H1 (cell line): ENCODE data around the gene ATMIN. TPM values are rescaled to one million over a fixed set of nuclear protein-coding genes. Genes with fewer than 3 reads are reported as not detected.
A peak's percentile ranks its signal among the peaks of the same experiment; 100 is the strongest.

Source experiments
- CTCF ChIA-PET: fragments of 300-600 bp; sonication (Branson Sonifier 250); formaldehyde crosslinking; loops from one replicate; lab custom pipeline; 2021; ENCODE audit not compliant: partially characterized antibody; lab: Charles Lee
- POLR2A ChIA-PET: fragments of 300-600 bp; sonication (Branson Sonifier 250); formaldehyde crosslinking; loops from one replicate; lab custom pipeline; 2021; ENCODE audit warnings: inconsistent platforms; ENCODE audit not compliant: partially characterized antibody; lab: Charles Lee
- DNase-seq, 2 experiments: peaks; one replicate each; pipeline versions ENCODE4 v3.0.0 to v3.0.0-alpha.2; 2010 to 2022; ENCODE audit warnings: low spot score in 2 of 2, low read depth in 1 of 2, mixed read lengths in 1 of 2
- FAIRE-seq: peaks from 2 replicates; lab custom pipeline; 2011; peaks lifted over from hg19 to GRCh38; lab: Jason Lieb, UNC
- H2AFZ ChIP-seq: 2 replicates; pipeline ENCODE4 v1.8.1; 2012; ENCODE audit warnings: low read length, inconsistent platforms
- H2AK5ac ChIP-seq: 2 replicates; pipeline ENCODE4 v1.6.1; 2013; ENCODE audit warnings: low read depth, low read length
- H2BK120ac ChIP-seq: replicated peaks from 2 replicates; pipeline ENCODE3; 2013; ENCODE audit warnings: low read depth, low read length, inconsistent platforms
- H2BK12ac ChIP-seq: 2 replicates; pipeline ENCODE4 v1.6.1; 2013; ENCODE audit warnings: low read depth, low read length
- H2BK15ac ChIP-seq: 2 replicates; pipeline ENCODE4 v1.6.1; 2013; ENCODE audit warnings: low read length
- H2BK20ac ChIP-seq: 2 replicates; pipeline ENCODE4 v1.6.1; 2013; ENCODE audit warnings: low read length
- H2BK5ac ChIP-seq: 2 replicates; pipeline ENCODE4 v1.6.1; 2013; ENCODE audit warnings: low read depth, low read length
- H3K14ac ChIP-seq: 2 replicates; pipeline ENCODE4 v1.6.1; 2013; ENCODE audit warnings: inconsistent platforms; ENCODE audit not compliant: insufficient read length
- H3K18ac ChIP-seq: 2 replicates; pipeline ENCODE4 v1.6.1; 2013; ENCODE audit warnings: low read length; ENCODE audit errors: extremely low read depth
- H3K23ac ChIP-seq: 2 replicates; pipeline ENCODE4 v1.6.1; 2013; ENCODE audit warnings: inconsistent platforms; ENCODE audit not compliant: insufficient read length
- H3K23me2 ChIP-seq: 2 replicates; pipeline ENCODE4 v1.6.1; 2013; ENCODE audit warnings: low read depth, low read length
- H3K27ac ChIP-seq: 2 replicates; pipeline ENCODE4 v1.6.1; 2011; ENCODE audit warnings: low read depth, low read length, inconsistent platforms
- H3K27me3 ChIP-seq, 4 experiments: replicated peaks in 1 of 4; 1 replicate in 1 of 4; 2 replicates in 3 of 4; pipeline versions ENCODE4 v1.6.1 to v1.8.1; 2011 to 2013; ENCODE audit warnings: low read length in 3 of 4, mild to moderate bottlenecking in 3 of 4, inconsistent platforms in 2 of 4, mixed read lengths in 2 of 4, moderate library complexity in 1 of 4; ENCODE audit not compliant: control insufficient read depth in 3 of 4, insufficient read depth in 3 of 4; ENCODE audit errors: extremely low read depth in 1 of 4
- H3K36me3 ChIP-seq, 4 experiments: 2 replicates each; pipeline versions ENCODE4 v1.6.1 to v1.8.1; 2011 to 2013; ENCODE audit warnings: mild to moderate bottlenecking in 4 of 4, low read length in 3 of 4, moderate library complexity in 2 of 4, control low read depth in 1 of 4, inconsistent platforms in 1 of 4; ENCODE audit not compliant: insufficient read depth in 4 of 4, control insufficient read depth in 2 of 4
- H3K4ac ChIP-seq: replicated peaks from 2 replicates; pipeline ENCODE3; 2013; ENCODE audit warnings: low read length, low read depth, mixed read lengths, inconsistent platforms; ENCODE audit not compliant: insufficient read length
- H3K4me1 ChIP-seq, 4 experiments: replicated peaks in 1 of 4; 1 replicate in 1 of 4; 2 replicates in 3 of 4; pipeline versions ENCODE4 v1.6.1 to v1.8.1; 2011 to 2013; ENCODE audit warnings: low read length in 3 of 4, inconsistent platforms in 2 of 4, mixed read lengths in 1 of 4; ENCODE audit not compliant: insufficient read depth in 4 of 4, control insufficient read depth in 3 of 4
- H3K4me2 ChIP-seq, 2 experiments: 2 replicates each; pipeline versions ENCODE4 v1.6.1 to v1.8.1; 2011 to 2013; ENCODE audit warnings: low read depth in 2 of 2, low read length in 2 of 2, control low read depth in 1 of 2, inconsistent platforms in 1 of 2, mild to moderate bottlenecking in 1 of 2; ENCODE audit not compliant: insufficient read depth in 1 of 2
- H3K4me3 ChIP-seq, 4 experiments: fragments of 200-600, 300-600 bp in 1 of 4; sonication (generic), shearing (Covaris generic), sonication (Bioruptor Twin) in 1 of 4; 2 replicates each; pipeline versions ENCODE4 v1.5.1 to v1.8.1; 2011 to 2016; ENCODE audit warnings: low read length in 4 of 4, low read depth in 3 of 4, control low read depth in 2 of 4, inconsistent platforms in 2 of 4, mild to moderate bottlenecking in 2 of 4, mixed read lengths in 1 of 4, moderate library complexity in 1 of 4; ENCODE audit not compliant: insufficient read depth in 2 of 4; ENCODE audit errors: extremely low read depth in 1 of 4
- H3K56ac ChIP-seq: replicated peaks from 2 replicates; pipeline ENCODE3; 2013; ENCODE audit warnings: low read depth, mild to moderate bottlenecking, mixed read lengths, low read length, inconsistent platforms; ENCODE audit not compliant: insufficient read length
- H3K79me1 ChIP-seq: 2 replicates; pipeline ENCODE4 v1.6.1; 2013; ENCODE audit warnings: low read depth, low read length, control low read depth
- H3K79me2 ChIP-seq, 2 experiments: 2 replicates each; pipeline versions ENCODE4 v1.6.1 to v1.8.1; 2012 to 2013; ENCODE audit warnings: low read length in 2 of 2, mild to moderate bottlenecking in 2 of 2, inconsistent platforms in 1 of 2; ENCODE audit not compliant: insufficient read depth in 2 of 2, control insufficient read depth in 1 of 2
- H3K9ac ChIP-seq, 4 experiments: replicated peaks in 1 of 4; 1 replicate in 1 of 4; 2 replicates in 3 of 4; pipeline versions ENCODE4 v1.6.1 to v1.8.1; 2011 to 2013; ENCODE audit warnings: low read depth in 3 of 4, low read length in 3 of 4, control low read depth in 2 of 4, mild to moderate bottlenecking in 2 of 4, moderate library complexity in 2 of 4, inconsistent platforms in 1 of 4; ENCODE audit errors: extremely low read depth in 1 of 4
- H3K9me3 ChIP-seq, 2 experiments: 2 replicates each; pipeline versions ENCODE4 v1.6.1 to v1.8.1; 2012 to 2013; ENCODE audit warnings: mild to moderate bottlenecking in 2 of 2, moderate library complexity in 2 of 2, control low read depth in 1 of 2, inconsistent platforms in 1 of 2, low read depth in 1 of 2, low read length in 1 of 2, mixed read lengths in 1 of 2; ENCODE audit not compliant: insufficient read depth in 2 of 2
- H4K20me1 ChIP-seq, 2 experiments: replicated peaks in 1 of 2; 2 replicates each; pipeline versions ENCODE3 to v1.8.1; 2011 to 2013; ENCODE audit warnings: inconsistent platforms in 2 of 2, low read length in 2 of 2, mild to moderate bottlenecking in 1 of 2; ENCODE audit not compliant: insufficient read depth in 2 of 2, control insufficient read depth in 1 of 2
- H4K5ac ChIP-seq: 2 replicates; pipeline ENCODE4 v1.6.1; 2013; ENCODE audit warnings: low read length, low read depth, mixed read lengths, inconsistent platforms; ENCODE audit not compliant: insufficient read length
- H4K8ac ChIP-seq: 2 replicates; pipeline ENCODE4 v1.8.0; 2013; ENCODE audit warnings: mild to moderate bottlenecking, moderate library complexity, low read length, inconsistent platforms; ENCODE audit not compliant: insufficient read depth; ENCODE audit errors: extremely low read depth
- H4K91ac ChIP-seq: replicated peaks from 2 replicates; pipeline ENCODE3; 2013; ENCODE audit warnings: low read length, mixed read lengths, inconsistent platforms; ENCODE audit not compliant: insufficient read length
- HDAC2 ChIP-seq, 2 experiments: fragments of 300-600 bp in 1 of 2; sonication (generic) in 1 of 2; IDR thresholded peaks; 2 replicates each; pipeline ENCODE4 v1.6.1; 2011 to 2012; ENCODE audit warnings: low read depth in 2 of 2, low read length in 2 of 2, mild to moderate bottlenecking in 2 of 2, moderate library complexity in 2 of 2, borderline replicate concordance in 1 of 2, inconsistent platforms in 1 of 2
- KDM5A ChIP-seq: fragments of 200-600 bp; IDR thresholded peaks from 2 replicates; pipeline ENCODE4 v1.7.1; 2012; ENCODE audit warnings: mild to moderate bottlenecking, low read length, inconsistent platforms, mixed read lengths
- MAFK ChIP-seq: IDR thresholded peaks from 2 replicates; pipeline ENCODE4 v1.6.1; 2012; ENCODE audit warnings: low read depth, mild to moderate bottlenecking, improper control_type of control experiment, low read length
- NANOG ChIP-seq: IDR thresholded peaks from 2 replicates; pipeline ENCODE4 v1.6.1; 2011; ENCODE audit warnings: low read length, low read depth, mild to moderate bottlenecking, inconsistent platforms; ENCODE audit not compliant: insufficient read depth, poor library complexity, severe bottlenecking
- RNF2 ChIP-seq: fragments of 200-900, 300-1000 bp; sonication (generic); IDR thresholded peaks from 2 replicates; pipeline ENCODE4 v1.7.1; 2016; ENCODE audit warnings: borderline replicate concordance, low read depth, mild to moderate bottlenecking, antibody characterized with exemption, low read length; ENCODE audit not compliant: poor library complexity, severe bottlenecking; ENCODE audit errors: missing control alignments
- SP1 ChIP-seq: IDR thresholded peaks from 2 replicates; pipeline ENCODE4 v1.6.1; 2011; ENCODE audit warnings: low read depth, low read length
- SP2 ChIP-seq: IDR thresholded peaks from 2 replicates; pipeline ENCODE4 v1.6.1; 2012; ENCODE audit warnings: mild to moderate bottlenecking, low read length, inconsistent platforms
- SP4 ChIP-seq: IDR thresholded peaks from 2 replicates; pipeline ENCODE4 v1.6.1; 2012; ENCODE audit warnings: low read length, inconsistent platforms
- SUZ12 ChIP-seq: fragments of 200-600 bp; sonication (generic); IDR thresholded peaks from 2 replicates; pipeline ENCODE4 v1.6.1; 2012; ENCODE audit warnings: mild to moderate bottlenecking, inconsistent platforms, low read length, moderate library complexity, mixed read lengths
- TAF7 ChIP-seq: optimal IDR thresholded peaks from 2 replicates; pipeline ENCODE3; 2011; ENCODE audit warnings: low read depth, mild to moderate bottlenecking, inconsistent platforms, low read length, moderate library complexity, borderline replicate concordance
- TBP ChIP-seq: IDR thresholded peaks from 2 replicates; pipeline ENCODE4 v1.6.1; 2011; ENCODE audit warnings: low read depth, low read length, improper control_type of control experiment
- TCF12 ChIP-seq: IDR thresholded peaks from 2 replicates; pipeline ENCODE4 v1.6.1; 2011; ENCODE audit warnings: low read depth, mild to moderate bottlenecking, low read length
- WGBS, 2 experiments: shearing (Covaris generic) in 1 of 2; methylation state at CpG; one replicate each; pipeline versions ENCODE4 v1.1.6 to v1.1.7; 2013 to 2015; ENCODE audit warnings: low lambda C conversion rate in 2 of 2, mixed read lengths in 2 of 2, inconsistent platforms in 1 of 2, low coverage in 1 of 2, missing lambda C conversion rate in 1 of 2; ENCODE audit not compliant: insufficient replicate concordance in 2 of 2, insufficient coverage in 1 of 2, insufficient read length in 1 of 2; ENCODE audit errors: extremely low coverage in 1 of 2, missing lambda C conversion rate in 1 of 2; 5-methylcytosine and 5-hydroxymethylcytosine counted together
- polyA plus RNA-seq, 7 experiments: library from polyadenylated mRNA; depleted of rRNA in 3 of 7; stranded (reverse) in 5 of 7; unstranded in 2 of 7; fragments of >200 nt in 5 of 7; fragments of 200-250 nt in 2 of 7; gene quantifications; 1 replicate in 5 of 7; 2 replicates in 1 of 7; 4 replicates in 1 of 7; pipeline versions ENCODE4 v1.2.1 to v1.2.3, GENCODE V29; 2011 to 2013; ENCODE audit warnings: missing spikeins in 2 of 7, mixed read lengths in 2 of 7
- total RNA-seq: library from RNA; stranded (reverse); fragmentation: NEBNext Ultra II Directional; extraction: Animal tissue kit (Norgen Biotek cat#: 25700); gene quantifications from 2 replicates; pipeline ENCODE4 v1.2.1, GENCODE V29; 2021

Gene ATMIN
- total and polyA plus RNA-seq, 2 of the 8 experiments (the other 6 are each of a cell fraction or from before 2014, with no cell fraction given): 34.8 to 59.8 TPM

- H3K9me3 ChIP-seq: no peaks in the 10 kb centered on the region
- H2AK5ac ChIP-seq: no peak overlapping the region
- peaks cover 4% of the 10 kb centered on the region; the same call in 1 of the 2 replicates for H3K79me1 ChIP-seq
- H4K20me1 ChIP-seq: peaks cover 2 to 14% of the 10 kb centered on the region in 2 experiments
- H3K36me3 ChIP-seq: peaks cover 0 to 6% (median 0%) of the 10 kb centered on the region in 4 experiments; a peak in 1 of 8 replicates
- no peak overlapping the region; the same call in 1 of the 2 replicates for H2BK12ac ChIP-seq
- peaks cover 6% of the 10 kb centered on the region; the same call in 1 of the 2 replicates for H3K23me2 ChIP-seq
- H3K4me2 ChIP-seq: peak overlapping the region; percentile 61 to 93
- peak overlapping the region; percentile 44 for H3K4ac ChIP-seq
- peak overlapping the region; percentile 87 for H3K18ac ChIP-seq
- POLR2A ChIA-PET: interaction anchor here (0.6 to 3.1 kb wide), 8 partner anchors 11 to 735 kb away, joined by 3 to 24 read pairs (median 4); partner anchors contain the start of genes ATMIN and C16orf46
- H3K4me3 ChIP-seq: peak overlapping the region; percentile 82 to 98 (median 91)
- no peak for FAIRE-seq
- peak overlapping the region; percentile 84; the same call in 1 of the 2 replicates for H4K8ac ChIP-seq
- no peak overlapping the region for H3K23ac ChIP-seq
- no peak overlapping the region for H2BK120ac ChIP-seq
- peak overlapping the region; percentile 71 for H4K5ac ChIP-seq
- WGBS, 2 experiments: 1% methylated on average over 22 of the region's 50 CpGs; no CpG with 5 or more reads in 1 of the 2 experiments
- no peaks in the 10 kb centered on the region for H3K27me3 ChIP-seq
- H3K79me2 ChIP-seq: peaks cover 19 to 84% of the 10 kb centered on the region in 2 experiments
- peak overlapping the region; percentile 100 for H2BK5ac ChIP-seq
- DNase-seq: no peak
- H3K9ac ChIP-seq: peak overlapping the region; percentile 89 to 100 (median 98)
- peak overlapping the region; percentile 58 for H4K91ac ChIP-seq
- H3K14ac ChIP-seq: no peak overlapping the region
- H3K4me1 ChIP-seq: peaks cover 0 to 9% (median 2%) of the 10 kb centered on the region in 4 experiments; a peak in 2 of 7 replicates
- H2BK20ac ChIP-seq: no peak overlapping the region
- peak overlapping the region; percentile 49; the same call in 1 of the 2 replicates for H2BK15ac ChIP-seq
- H2AFZ ChIP-seq: peak overlapping the region; percentile 63; the same call in 1 of the 2 replicates
- H3K27ac ChIP-seq: peak overlapping the region; percentile 100
- H3K56ac ChIP-seq: no peak overlapping the region
- CTCF ChIA-PET: interaction anchor here (0.7 to 7.1 kb wide), 3 partner anchors 8 to 27 kb away, joined by 3 to 83 read pairs (median 13); no protein-coding TSS in a partner anchor
- TF ChIP-seq SP1 (no peak), KDM5A (no peak), SP4 (no peak), NANOG (no peak), TAF7 (peak; percentile 71), MAFK (no peak), TCF12 (no peak), SUZ12 (no peak), HDAC2 (IDR thresholded peaks at IDR 0.05; ENCODE audit: borderline replicate concordance in 1 of 2, low read depth in 2 of 2, low read length in 2 of 2) (peak in 1 of 2 experiments; percentile 78; a peak in 1 of 4 replicates), SP2 (no peak), TBP (no peak), RNF2 (no peak)
Observed at GRCh38 chr16:81006211-81006812, 29.3 kb upstream of the ATMIN start.
